Right ventricle myocardium superior (tissue), 1 donor: ENCODE data around the gene LUZP1. TPM values are rescaled to one million over a fixed set of nuclear protein-coding genes. Genes with fewer than 3 reads are reported as not detected.

Experiments
- ATAC-seq: fragments of 200-7000 bp; cut with Tn5 transposase; one replicate; pipeline ENCODE4 v1.9.1; 2020; ENCODE audit warnings: mild to moderate bottlenecking; ENCODE audit not compliant: poor library complexity
- DNase-seq: peaks from one replicate; pipeline ENCODE4 v3.0.0-alpha.2; 2020
- intact Hi-C: fragments of 100-400 bp; cut with DNase I; formaldehyde crosslinking; loops from one replicate; pipeline ENCODE4 v1.11.2; 2022
- microRNA-seq: library from miRNA; unstranded; fragments of <30 nt; microRNA quantifications from one replicate; pipeline ENCODE4 v1.2.0, GENCODE V29; 2020
- total RNA-seq: library from RNA; stranded (reverse); fragmentation: NEBNext Ultra II Directional; extraction: Animal tissue kit (Norgen Biotek cat#: 25700); gene quantifications from one replicate; pipeline ENCODE4 v1.2.1, GENCODE V29; 2021
- donor health status: DM: no; HTN: yes; CAD: no; lungs with severe emphysema.

The LUZP1 gene
- total RNA-seq, 1 donor from 2014 or later = 26.3 TPM

DNA sequence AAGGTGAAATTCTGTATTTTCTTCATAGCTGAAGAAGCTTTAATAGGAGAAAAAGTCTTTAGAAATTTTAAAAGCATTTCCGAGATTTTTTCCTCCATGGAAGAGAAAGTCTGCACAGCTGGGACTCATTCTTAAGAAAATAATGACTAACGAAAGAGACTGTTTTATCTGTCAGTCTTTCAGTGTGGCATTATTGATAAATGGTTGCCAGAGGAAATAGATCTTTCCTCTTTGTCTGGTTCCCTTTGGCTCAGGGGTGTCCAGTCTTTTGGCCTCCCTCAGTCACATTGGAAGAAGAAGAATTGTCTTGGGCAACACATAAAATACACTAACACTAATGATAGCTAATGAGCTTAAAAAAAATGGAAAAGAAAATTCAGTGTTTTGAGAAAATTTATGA is 99.5 kb downstream of the LUZP1 start:
- DNase-seq (no peak), ATAC-seq (no peak)
- intact Hi-C loops = no loop called here

DNA sequence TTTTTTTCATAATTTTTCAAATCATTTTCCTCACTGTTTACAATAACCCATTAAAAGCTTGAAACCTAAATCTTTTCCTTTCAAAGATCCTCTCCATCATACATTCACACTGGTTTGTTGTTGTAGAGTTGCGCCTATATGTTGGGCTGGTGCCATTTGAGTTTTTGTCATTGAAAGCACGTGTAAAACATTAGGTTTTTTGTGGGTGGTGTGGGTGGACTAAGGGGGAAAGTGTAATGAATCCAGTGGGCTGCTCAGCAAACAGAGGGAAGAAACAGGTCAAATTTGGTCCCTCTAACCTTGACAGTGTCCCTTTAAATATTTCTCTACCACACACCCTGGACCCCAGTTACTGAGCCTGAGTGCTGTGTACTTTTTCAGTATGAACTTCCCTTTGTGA is 102.6 kb downstream of the LUZP1 start:
- intact Hi-C loops = no loop called here

DNA sequence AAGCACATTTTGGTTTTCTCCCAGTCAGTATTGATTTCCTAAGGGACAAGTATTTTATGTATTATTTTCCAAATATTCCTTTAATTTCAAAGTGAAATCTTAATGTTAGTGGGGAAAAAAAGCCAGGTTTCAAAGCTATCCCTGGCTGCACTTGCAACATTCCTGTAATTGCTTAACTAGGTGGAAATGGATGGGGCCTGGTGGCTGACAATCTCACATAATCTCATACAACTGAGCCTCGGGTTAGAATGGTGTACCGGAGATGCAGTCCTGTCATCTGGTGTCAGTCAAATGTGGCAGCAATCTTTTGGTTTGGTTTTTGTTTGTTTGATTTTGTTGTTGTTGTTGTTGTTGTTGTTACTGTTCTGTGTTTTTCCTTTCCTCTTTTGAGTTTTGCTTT is 103.3 kb downstream of the LUZP1 start:
- DNase-seq (no peak), ATAC-seq (no peak)
- intact Hi-C loops = no loop called here

More for the DNA sequence above, 102.6 kb downstream of the LUZP1 start:
- no peak for DNase-seq
- no peak for ATAC-seq

DNA sequence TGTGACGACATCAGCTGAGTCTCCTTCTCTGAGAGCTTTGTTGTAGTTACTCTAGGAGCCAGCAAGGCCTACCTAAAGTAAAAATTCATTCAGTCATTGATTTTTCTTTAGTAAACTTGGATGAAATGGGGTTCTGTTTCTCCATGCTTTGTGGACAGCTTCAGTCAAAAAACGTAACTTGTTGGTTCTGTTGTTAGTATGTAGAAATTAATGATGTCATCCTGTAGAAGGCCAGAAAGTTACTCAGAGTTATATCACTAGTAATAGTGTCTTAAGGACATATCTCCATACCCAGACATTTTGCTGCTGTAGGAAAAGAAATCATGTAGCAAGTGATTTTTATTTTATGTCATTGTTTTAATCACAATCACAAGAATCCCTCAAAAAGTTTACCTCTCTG is 106.4 kb downstream of the LUZP1 start:
- ATAC-seq (no peak), DNase-seq (no peak)
- intact Hi-C loops = no loop called here

DNA sequence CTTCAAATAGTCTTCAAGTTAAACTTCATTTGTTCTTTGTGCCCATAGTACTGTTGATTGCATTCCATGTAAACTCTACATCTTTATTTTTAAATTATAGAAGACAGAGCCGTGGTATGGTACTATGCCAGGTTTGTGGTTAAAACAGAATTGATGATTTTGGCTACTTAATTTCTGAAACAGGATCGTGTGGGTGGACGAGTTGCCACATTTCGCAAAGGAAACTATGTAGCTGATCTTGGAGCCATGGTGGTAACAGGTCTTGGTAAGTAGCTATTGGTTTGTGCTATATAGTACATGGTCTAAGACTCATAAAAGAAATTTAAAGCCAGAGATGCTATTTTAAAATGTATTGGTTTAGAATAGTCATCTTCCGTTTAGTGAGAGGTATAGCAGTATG is 111.4 kb downstream of the LUZP1 start:
- intact Hi-C loops = no loop called here
- ATAC-seq (no peak), DNase-seq (no peak)

DNA sequence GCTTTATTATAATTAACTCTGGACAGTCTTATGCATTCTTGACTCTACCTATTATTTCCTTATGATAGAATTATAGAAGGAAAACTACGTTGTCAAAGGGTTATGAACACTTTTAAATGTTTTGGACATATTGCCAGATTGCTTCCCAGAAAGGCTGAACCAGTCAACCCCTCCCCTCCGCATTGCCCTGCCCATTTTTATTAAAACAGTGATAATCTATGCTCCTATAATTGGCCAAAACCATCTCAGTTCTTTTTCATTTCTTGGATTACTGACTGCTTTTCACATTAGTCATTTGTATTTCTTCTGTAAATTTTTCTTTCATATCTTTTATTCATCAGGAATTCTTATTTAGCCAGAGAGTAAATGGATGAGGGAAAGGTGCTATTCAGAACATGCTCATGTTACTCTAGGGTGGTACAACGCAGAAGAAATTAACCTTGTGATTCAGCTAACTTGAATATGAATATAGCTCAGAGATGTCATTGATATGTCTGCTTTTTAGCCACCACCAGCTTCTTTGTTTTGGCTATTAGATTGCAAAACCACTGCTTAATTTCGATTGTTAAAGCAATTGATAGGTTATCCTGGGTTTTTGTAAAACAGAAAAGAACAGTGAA is 117.3 kb downstream of the LUZP1 start:
- ATAC-seq (no peak), DNase-seq (no peak)
- intact Hi-C loops = no loop called here

DNA sequence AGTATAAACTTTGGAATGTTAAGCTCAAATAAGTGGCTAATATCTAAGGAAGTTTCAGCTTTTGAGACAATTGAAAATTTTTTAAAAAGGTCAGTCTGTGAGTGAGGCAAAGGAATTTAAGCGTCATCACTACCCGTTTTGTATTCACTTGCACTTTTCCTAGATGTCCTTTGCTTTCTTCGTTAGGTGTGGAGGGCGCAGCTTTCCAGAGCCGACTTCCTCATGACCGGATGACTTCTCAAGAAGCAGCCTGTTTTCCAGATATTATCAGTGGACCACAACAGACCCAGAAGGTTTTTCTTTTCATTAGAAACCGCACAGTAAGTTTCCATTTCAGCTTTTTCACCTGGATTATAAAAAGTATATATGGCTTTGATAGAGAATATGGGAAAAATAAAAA is 118.5 kb downstream of the LUZP1 start:
- DNase-seq (no peak), ATAC-seq (no peak)
- intact Hi-C loops = no loop called here

DNA sequence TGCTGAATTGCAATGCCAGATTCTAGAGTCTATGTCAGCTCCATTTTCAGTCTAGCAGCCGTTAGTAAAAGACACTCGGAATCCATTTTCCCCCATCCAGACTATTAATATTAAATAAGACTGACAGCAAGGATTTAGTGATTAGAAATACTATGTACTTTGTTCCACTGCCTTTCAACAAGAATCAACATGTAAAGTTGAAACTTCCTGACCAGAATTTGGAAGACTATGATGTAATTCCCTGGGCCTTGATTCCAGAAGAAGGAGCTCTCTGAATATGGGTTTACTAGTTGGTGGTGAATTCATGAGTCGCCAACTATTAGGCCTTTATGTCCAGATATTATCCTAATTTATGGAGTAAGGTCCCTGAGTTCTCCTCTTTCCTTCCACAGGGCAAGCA is 124.6 kb downstream of the LUZP1 start:
- no peak for ATAC-seq
- intact Hi-C loops = no loop called here
- no peak for DNase-seq

DNA sequence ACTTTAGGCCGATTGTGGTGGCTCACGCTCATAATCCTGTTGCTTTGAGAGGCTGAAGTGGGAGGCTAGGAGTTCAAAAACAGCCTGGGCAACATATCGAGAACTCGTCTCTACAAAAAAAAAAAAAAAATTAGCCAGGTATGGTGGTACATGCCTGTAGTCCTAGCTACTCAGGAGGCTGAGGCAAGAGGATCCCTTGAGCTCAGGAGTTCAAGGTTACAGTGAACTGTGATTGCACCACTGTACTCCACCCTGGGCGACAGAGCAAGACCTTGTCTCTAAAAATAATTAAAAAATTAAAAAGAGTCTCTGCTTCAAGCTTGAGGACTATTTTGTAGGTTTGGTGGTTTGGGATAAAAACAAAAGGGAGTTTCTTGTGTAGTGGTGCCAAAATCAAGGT is 128.1 kb downstream of the LUZP1 start:
- DNase-seq = no peak
- intact Hi-C loops = no loop called here
- no peak for ATAC-seq

DNA sequence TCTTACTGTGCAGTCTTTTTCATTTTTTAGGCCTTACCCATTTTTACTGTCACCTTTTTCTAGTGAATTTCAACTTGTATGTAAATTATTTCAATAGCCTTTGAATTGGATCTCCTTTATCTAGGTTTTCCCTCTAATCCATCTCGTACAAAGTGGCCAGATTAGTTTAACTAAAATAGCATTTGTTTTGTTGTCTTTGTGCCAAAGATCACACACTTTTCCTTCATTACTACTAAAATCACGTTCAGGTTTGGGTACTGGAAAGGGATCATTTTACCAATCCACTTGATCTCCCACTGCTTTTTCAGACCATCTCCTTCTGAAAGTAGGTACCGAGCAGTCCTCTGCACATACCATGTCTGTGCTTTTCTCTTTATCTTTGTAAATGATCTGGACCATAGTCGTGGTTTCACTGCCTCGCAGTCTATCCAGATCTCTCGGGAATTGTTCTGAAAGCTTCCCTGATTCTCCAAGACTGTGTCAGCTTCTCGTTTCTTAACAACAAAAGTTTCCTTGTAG is 129.3 kb downstream of the LUZP1 start:
- no peak for DNase-seq
- intact Hi-C loops = no loop called here
- ATAC-seq = no peak

DNA sequence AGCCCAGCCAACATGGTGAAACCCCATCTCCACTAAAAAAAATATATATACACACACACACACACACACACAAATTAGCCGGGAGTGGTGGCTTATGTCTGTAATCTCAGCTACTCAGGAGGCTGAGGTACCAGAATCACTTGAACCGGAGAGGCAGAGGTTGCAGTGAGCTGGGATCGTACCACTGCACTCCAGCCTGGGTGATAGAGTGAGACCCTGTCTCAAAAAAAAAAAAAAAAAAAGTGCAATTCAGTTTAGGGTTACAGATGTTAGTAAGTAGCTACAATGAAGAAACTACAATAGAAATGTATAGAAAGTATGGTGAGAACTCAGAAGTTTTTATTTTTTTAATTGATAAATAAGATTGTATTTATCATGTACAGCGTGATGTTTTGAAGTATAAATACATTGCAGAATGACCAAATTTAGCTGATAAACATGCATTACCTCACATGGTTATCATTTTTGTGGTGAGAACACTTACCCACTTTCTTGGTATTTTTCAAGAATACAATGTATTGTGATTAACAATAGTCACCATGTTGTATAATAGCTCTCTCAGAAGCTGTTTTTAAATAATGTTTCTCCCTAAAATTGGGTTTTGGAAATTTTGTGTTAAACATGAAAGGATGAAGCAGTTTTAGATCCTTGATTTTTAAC is 131.4 kb downstream of the LUZP1 start:
- no peak for ATAC-seq
- intact Hi-C loops = no loop called here
- DNase-seq = no peak

DNA sequence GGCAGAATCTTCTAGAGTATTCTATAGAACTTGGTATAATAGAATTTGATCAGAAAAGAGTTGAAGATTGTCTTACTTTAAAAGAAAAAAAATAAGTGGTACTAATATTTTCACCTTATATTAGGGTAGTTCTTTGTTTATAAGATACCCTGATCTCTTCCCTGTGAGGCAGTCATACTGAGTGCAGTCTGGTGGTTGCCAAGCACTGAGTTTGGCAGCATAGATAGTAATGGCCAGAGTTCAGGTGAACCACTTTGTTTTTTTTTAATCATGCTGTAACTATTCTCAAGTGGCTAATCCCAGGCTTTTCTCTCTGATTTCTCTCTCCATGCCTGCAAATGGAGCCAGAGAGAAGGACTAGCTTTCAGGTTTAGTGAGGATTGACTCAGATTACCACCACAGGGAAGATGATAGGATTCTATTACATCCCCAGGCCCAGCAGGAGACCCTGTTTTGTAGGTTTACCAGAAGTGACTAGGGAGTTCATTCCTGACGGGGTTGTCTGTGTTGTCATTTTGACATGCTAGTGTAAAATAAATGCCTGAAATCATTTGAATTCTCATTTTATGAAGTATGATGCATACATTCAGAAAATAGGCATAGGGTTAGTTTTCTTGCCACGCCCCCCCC is 132.7 kb downstream of the LUZP1 start:
- intact Hi-C loops = no loop called here
- ATAC-seq = no peak

More for the DNA sequence above, 132.7 kb downstream of the LUZP1 start:
- no peak for DNase-seq

Small RNA genes within 50 kb of the gene (microRNA-seq; reads per million reads assigned to microRNA genes)
- gene MIR3115 (not detected), gene MIR4419A (not detected)

Other genes starting within 250 kb of the LUZP1 start
- gene LACTBL1, start 196.0 kb downstream of the LUZP1 start, total RNA-seq = not detected
- gene TEX46, start 153.0 kb downstream of the LUZP1 start, total RNA-seq = not detected
- gene KDM1A, start 149.4 kb downstream of the LUZP1 start, total RNA-seq = 29.8 TPM
- not detected for gene HTR1D, start 48.6 kb upstream of the LUZP1 start, total RNA-seq
- gene HNRNPR, start 175.4 kb upstream of the LUZP1 start, total RNA-seq = 53.5 TPM
- 11.4 TPM for gene ZNF436, start 201.0 kb upstream of the LUZP1 start, total RNA-seq